Body of pancreas (tissue), 4 donors: ENCODE measurements around the gene BAHCC1.
A peak's percentile ranks its signal among the peaks of the same experiment; 100 is the strongest.

Experiments
- POLR2A ChIP-seq, 3 donors: fragments of 450-650 bp; IDR thresholded peaks; one replicate each; pipeline ENCODE4 v1.6.1; 2016; ENCODE audit warnings: antibody characterized with exemption in 3 of 3, mild to moderate bottlenecking in 2 of 3
- TF ChIP-seq, protein P1 (sequence below), 7 experiments: fragments of 450-650 bp in 4 of 7; fragments of 200-600 bp in 3 of 7; sonication (generic) in 3 of 7; IDR thresholded peaks; one replicate each; pipeline ENCODE4 v1.5.1; 2016 to 2019; ENCODE audit warnings: antibody characterized with exemption in 7 of 7

DNA sequence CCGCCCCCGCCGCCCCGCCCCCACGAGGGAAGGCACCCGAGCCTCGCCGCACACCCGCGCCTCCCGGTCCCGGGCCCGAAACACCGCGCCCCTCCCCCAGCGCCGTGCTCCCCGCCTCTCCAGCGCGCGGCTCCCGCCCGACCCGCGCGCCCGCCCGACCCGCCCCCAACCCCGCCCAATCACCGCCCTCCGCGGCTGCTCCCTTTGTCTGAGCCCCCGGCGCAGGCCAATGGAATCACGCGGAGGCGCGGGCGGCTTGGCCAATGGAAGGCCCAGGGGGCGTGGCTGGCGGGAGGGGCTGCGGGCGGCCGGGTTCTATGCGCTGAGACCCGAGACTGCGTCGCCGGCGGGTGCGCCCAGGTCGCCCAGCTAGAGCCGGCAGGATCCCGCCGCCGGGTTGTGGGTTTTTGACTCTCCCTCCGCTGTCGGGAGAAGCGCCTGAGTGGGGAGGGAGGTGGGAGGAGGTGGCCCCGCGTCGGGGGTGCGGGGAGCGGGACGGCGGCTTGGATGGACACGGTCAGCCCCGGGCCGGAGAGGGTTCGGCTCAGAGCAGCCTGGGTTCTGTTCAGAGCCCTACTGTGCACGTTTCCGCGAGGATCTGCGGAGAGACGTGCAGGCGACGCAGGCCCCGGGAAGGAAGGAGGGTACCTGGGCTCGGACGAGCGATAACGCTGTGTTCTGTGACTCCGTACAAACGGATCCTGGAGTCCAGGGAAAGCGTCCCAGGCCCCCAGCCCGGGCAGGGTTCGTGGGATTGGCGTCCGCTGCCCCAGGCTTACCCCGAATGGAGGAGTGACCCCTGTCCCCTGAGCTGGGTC is 49.0 kb upstream of the BAHCC1 start:
- TF ChIP-seq, protein P1, sequence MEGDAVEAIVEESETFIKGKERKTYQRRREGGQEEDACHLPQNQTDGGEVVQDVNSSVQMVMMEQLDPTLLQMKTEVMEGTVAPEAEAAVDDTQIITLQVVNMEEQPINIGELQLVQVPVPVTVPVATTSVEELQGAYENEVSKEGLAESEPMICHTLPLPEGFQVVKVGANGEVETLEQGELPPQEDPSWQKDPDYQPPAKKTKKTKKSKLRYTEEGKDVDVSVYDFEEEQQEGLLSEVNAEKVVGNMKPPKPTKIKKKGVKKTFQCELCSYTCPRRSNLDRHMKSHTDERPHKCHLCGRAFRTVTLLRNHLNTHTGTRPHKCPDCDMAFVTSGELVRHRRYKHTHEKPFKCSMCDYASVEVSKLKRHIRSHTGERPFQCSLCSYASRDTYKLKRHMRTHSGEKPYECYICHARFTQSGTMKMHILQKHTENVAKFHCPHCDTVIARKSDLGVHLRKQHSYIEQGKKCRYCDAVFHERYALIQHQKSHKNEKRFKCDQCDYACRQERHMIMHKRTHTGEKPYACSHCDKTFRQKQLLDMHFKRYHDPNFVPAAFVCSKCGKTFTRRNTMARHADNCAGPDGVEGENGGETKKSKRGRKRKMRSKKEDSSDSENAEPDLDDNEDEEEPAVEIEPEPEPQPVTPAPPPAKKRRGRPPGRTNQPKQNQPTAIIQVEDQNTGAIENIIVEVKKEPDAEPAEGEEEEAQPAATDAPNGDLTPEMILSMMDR (IDR thresholded peaks at IDR 0.05), result peak in 1 of 7 experiments; percentile 2
- peak; percentile 94 for TF ChIP-seq POLR2A (IDR thresholded peaks at IDR 0.05)
